ENCODE data around the gene BRD4. TPM values are rescaled to one million over a fixed set of nuclear protein-coding genes. Genes with fewer than 3 reads are reported as not detected.

BRD4 gene
- total RNA-seq, 6 donors from 2014 or later: 41.9 to 117 (median 79.3) TPM

- peaks cover 0 to 7% (median 0%) of the 10 kb centered on the region in 4 donors for H3K4me1 ChIP-seq
- DNase-seq: no peak
- H3K27ac ChIP-seq: peak overlapping the region in 1 of 4 donors; percentile 52
- ATAC-seq (ENCODE audit: low FRiP score in 2 of 2): no peak
- no peaks in the 10 kb centered on the region for H3K36me3 ChIP-seq
- no peak overlapping the region for H3K4me3 ChIP-seq
- no peaks in the 10 kb centered on the region for H3K9me3 ChIP-seq
- WGBS, 2 donors: 86 to 93% methylated on average over 12 of the region's 12 CpGs
- TF ChIP-seq POLR2A (IDR thresholded peaks at IDR 0.05): no peak
- no peak for TF ChIP-seq CTCF (IDR thresholded peaks at IDR 0.05)
- no peak for TF ChIP-seq EP300 (IDR thresholded peaks at IDR 0.05)
- H3K27me3 ChIP-seq: no peaks in the 10 kb centered on the region
Observed at GRCh38 chr19:15212711-15213110, 119.6 kb downstream of the BRD4 start.

GRCh38 chr19:15210323-15210781, 122.0 kb downstream of the BRD4 start:
- ATAC-seq (ENCODE audit: low FRiP score in 2 of 2): peak; percentile 84 to 94
- Histone ChIP-seq H3K4me3 (no peak overlapping the region), H3K27me3 (no peaks in the 10 kb centered on the region), H3K4me1 (peaks cover 0 to 7% (median 0%) of the 10 kb centered on the region in 4 donors), H3K9me3 (no peaks in the 10 kb centered on the region), H3K36me3 (no peaks in the 10 kb centered on the region), H3K27ac (peak overlapping the region; percentile 49 to 74 (median 62))
- 41 to 66% methylated on average over 5 of the region's 5 CpGs for WGBS, 2 donors
- TF ChIP-seq POLR2A (IDR thresholded peaks at IDR 0.05) (peak in 1 of 4 donors; percentile 34), EP300 (IDR thresholded peaks at IDR 0.05) (peak in 1 of 4 donors; percentile 3), POLR2AphosphoS5 (IDR thresholded peaks at IDR 0.05) (peak in 1 of 2 donors; percentile 60), CTCF (IDR thresholded peaks at IDR 0.05) (no peak)
- DNase-seq: peak in 1 of 2 donors; percentile 86

- no peak for DNase-seq
- peaks cover 12 to 27% (median 16%) of the 10 kb centered on the region in 4 donors for H3K4me1 ChIP-seq
- no peaks in the 10 kb centered on the region for H3K9me3 ChIP-seq
- peaks cover 0 to 17% (median 9%) of the 10 kb centered on the region in 4 donors for H3K27me3 ChIP-seq
- 86 to 93% methylated on average over 18 of the region's 18 CpGs for WGBS, 2 donors
- no peak overlapping the region for H3K27ac ChIP-seq
- H3K4me3 ChIP-seq: peak overlapping the region in 3 of 4 donors; percentile 56 to 62 (median 60)
- H3K36me3 ChIP-seq: no peaks in the 10 kb centered on the region
- no peak for ATAC-seq (ENCODE audit: low FRiP score in 2 of 2)
- TF ChIP-seq EP300 (IDR thresholded peaks at IDR 0.05) (no peak), CTCF (IDR thresholded peaks at IDR 0.05) (no peak), POLR2A (IDR thresholded peaks at IDR 0.05) (no peak), POLR2AphosphoS5 (IDR thresholded peaks at IDR 0.05) (no peak)
Observed at GRCh38 chr19:15201374-15202023, 130.8 kb downstream of the BRD4 start.

- no peaks in the 10 kb centered on the region for H3K9me3 ChIP-seq
- no peaks in the 10 kb centered on the region for H3K36me3 ChIP-seq
- H3K27me3 ChIP-seq: peaks cover 0 to 20% (median 11%) of the 10 kb centered on the region in 4 donors
- H3K4me3 ChIP-seq: peak within 1 kb of the TSS; percentile 32 to 62 (median 58)
- 3 to 15% methylated on average over 8 to 17 of the region's 74 CpGs for WGBS, 2 donors
- ATAC-seq (ENCODE audit: low FRiP score in 2 of 2): peak in 1 of 2 donors; percentile 38
- TF ChIP-seq POLR2AphosphoS5 (IDR thresholded peaks at IDR 0.05) (no peak), CTCF (IDR thresholded peaks at IDR 0.05) (no peak), EP300 (IDR thresholded peaks at IDR 0.05) (no peak), POLR2A (IDR thresholded peaks at IDR 0.05) (no peak)
- peaks cover 12 to 34% (median 18%) of the 10 kb centered on the region in 4 donors for H3K4me1 ChIP-seq
- peak in 1 of 2 donors; percentile 88 for DNase-seq
- H3K27ac ChIP-seq: peak within 1 kb of the TSS; percentile 67 to 87 (median 82)
Observed at GRCh38 chr19:15200553-15201364, 131.6 kb downstream of the BRD4 start, which contains the start of gene NOTCH3. Gene NOTCH3 (minus strand): TSS chr19:15200995. CDS start chr19:15200905, 90 bp downstream.

Measured in upper lobe of left lung (tissue), 6 donors.